H1 (cell line): ENCODE data around the gene TCFL5.

Experiments used
- MAX ChIP-seq: IDR thresholded peaks from 2 replicates; pipeline ENCODE4 v1.6.1; 2012; ENCODE audit warnings: inconsistent platforms
- POLR2A ChIP-seq, 2 experiments: IDR thresholded peaks; 1 replicate in 1 of 2; 2 replicates in 1 of 2; pipeline ENCODE4 v1.6.1; 2011; ENCODE audit warnings: low read depth in 2 of 2, low read length in 2 of 2, mild to moderate bottlenecking in 2 of 2; ENCODE audit errors: control extremely low read depth in 1 of 2
- POLR2AphosphoS5 ChIP-seq: IDR thresholded peaks from 2 replicates; pipeline ENCODE4 v1.6.1; 2011; ENCODE audit warnings: low read depth, low read length
- RNF2 ChIP-seq: fragments of 200-900, 300-1000 bp; sonication (generic); IDR thresholded peaks from 2 replicates; pipeline ENCODE4 v1.7.1; 2016; ENCODE audit warnings: borderline replicate concordance, low read depth, mild to moderate bottlenecking, antibody characterized with exemption, low read length; ENCODE audit not compliant: poor library complexity, severe bottlenecking; ENCODE audit errors: missing control alignments
- RXRA ChIP-seq: IDR thresholded peaks from 2 replicates; pipeline ENCODE4 v1.6.1; 2011; ENCODE audit warnings: low read depth, mild to moderate bottlenecking, low read length, moderate library complexity; ENCODE audit not compliant: insufficient read depth
- TAF1 ChIP-seq: IDR thresholded peaks from 2 replicates; pipeline ENCODE4 v1.6.1; 2011; ENCODE audit warnings: mild to moderate bottlenecking, low read depth, low read length
- TCF12 ChIP-seq: IDR thresholded peaks from 2 replicates; pipeline ENCODE4 v1.6.1; 2011; ENCODE audit warnings: low read depth, mild to moderate bottlenecking, low read length
- YY1 ChIP-seq: IDR thresholded peaks from 2 replicates; pipeline ENCODE4 v1.6.1; 2011; ENCODE audit warnings: low read depth, mild to moderate bottlenecking, low read length
- TF ChIP-seq, protein P1 (sequence below), 3 experiments: IDR thresholded peaks; 1 replicate in 2 of 3; 2 replicates in 1 of 3; pipeline versions ENCODE4 v1.5.1 to v1.6.1; 2011; ENCODE audit warnings: low read length in 3 of 3, mild to moderate bottlenecking in 3 of 3, inconsistent platforms in 2 of 3, low read depth in 1 of 3, moderate library complexity in 1 of 3; ENCODE audit not compliant: insufficient read depth in 1 of 3; ENCODE audit errors: control extremely low read depth in 1 of 3

- TF ChIP-seq POLR2A (IDR thresholded peaks at IDR 0.05; ENCODE audit: control extremely low read depth in 1 of 2, low read depth in 2 of 2, low read length in 2 of 2) (no peak), TAF1 (no peak), RNF2 (no peak), POLR2AphosphoS5 (no peak), TCF12 (no peak), YY1 (no peak), MAX (no peak), RXRA (no peak)
- TF ChIP-seq, protein P1, sequence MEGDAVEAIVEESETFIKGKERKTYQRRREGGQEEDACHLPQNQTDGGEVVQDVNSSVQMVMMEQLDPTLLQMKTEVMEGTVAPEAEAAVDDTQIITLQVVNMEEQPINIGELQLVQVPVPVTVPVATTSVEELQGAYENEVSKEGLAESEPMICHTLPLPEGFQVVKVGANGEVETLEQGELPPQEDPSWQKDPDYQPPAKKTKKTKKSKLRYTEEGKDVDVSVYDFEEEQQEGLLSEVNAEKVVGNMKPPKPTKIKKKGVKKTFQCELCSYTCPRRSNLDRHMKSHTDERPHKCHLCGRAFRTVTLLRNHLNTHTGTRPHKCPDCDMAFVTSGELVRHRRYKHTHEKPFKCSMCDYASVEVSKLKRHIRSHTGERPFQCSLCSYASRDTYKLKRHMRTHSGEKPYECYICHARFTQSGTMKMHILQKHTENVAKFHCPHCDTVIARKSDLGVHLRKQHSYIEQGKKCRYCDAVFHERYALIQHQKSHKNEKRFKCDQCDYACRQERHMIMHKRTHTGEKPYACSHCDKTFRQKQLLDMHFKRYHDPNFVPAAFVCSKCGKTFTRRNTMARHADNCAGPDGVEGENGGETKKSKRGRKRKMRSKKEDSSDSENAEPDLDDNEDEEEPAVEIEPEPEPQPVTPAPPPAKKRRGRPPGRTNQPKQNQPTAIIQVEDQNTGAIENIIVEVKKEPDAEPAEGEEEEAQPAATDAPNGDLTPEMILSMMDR (IDR thresholded peaks at IDR 0.05; ENCODE audit: control extremely low read depth in 1 of 3, insufficient read depth in 1 of 3, low read depth in 1 of 3, low read length in 3 of 3) = no peak
Measured at GRCh38 chr20:62813588-62813987, 48.0 kb downstream of the TCFL5 start.
